Measurements from ENCODE around the gene SUMF2. TPM values are rescaled to one million over a fixed set of nuclear protein-coding genes. Genes with fewer than 3 reads are reported as not detected.
A peak's percentile ranks its signal among the peaks of the same experiment; 100 is the strongest.
"Not testable (repeated sequence)": the region's sequence is repeated elsewhere in the genome, so short reads cannot be mapped to it uniquely, and the experiment has no call there.

SUMF2 gene
- total RNA-seq, 1 donor from 2014 or later: 59.3 TPM

DNA sequence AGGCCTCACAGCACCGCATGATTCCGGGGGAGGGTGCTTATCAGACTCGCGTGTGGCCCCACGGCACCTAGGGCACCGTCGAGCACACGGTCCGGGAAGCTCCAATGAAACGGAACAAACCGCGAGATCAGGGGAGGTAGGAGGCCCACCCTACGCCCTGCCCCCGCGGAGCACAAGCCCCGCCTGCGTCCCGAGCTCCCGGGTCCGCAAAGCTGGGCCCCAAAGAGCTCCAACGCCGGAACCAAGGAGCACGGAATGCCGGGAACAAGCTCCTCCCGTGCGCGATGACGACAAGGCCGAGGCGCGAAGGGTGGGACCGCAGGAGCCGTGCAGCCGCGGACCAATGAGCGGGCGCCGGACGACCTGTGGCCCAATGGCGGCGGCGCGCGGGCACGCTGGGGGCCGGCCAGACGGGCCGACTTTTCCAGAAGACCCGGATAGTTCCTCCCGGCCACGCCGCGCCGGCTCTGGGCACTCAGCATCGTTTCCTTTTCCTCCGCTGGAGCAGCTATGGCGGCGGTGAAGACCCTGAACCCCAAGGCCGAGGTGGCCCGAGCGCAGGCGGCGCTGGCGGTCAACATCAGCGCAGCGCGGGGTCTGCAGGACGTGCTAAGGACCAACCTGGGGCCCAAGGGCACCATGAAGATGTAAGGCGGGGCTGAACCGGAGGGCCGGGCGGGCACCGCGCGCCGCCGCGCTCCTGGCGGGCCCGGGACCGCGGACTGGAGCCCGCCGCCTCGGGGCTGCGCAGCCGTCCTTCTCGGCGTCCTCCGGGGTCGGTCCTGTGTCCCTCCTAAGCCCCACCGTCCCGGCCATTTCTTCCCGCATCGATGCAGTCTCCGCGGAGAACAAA lies 12.5 kb upstream of the SUMF2 start, which contains the start of the genes CCT6A and PSPH:
CCT6A (plus strand) TSS at position 427 of the 853 bp plus-strand sequence; CDS start at position 511, 84 bp downstream.
PSPH (minus strand) TSS at position 106 of the 853 bp plus-strand sequence. CDS start 30,232 bp downstream, outside the sequence.
- H3K4me3 Mint-ChIP-seq (ENCODE audit: unreplicated experiment): peak within 1 kb of the TSS; percentile 98
- peaks cover 9% of the 10 kb centered on the region for H3K4me1 Mint-ChIP-seq (ENCODE audit: low read depth, unreplicated experiment)
- peaks cover 2% of the 10 kb centered on the region for H3K27me3 Mint-ChIP-seq (ENCODE audit: unreplicated experiment)
- TF ChIP-seq, protein P1, sequence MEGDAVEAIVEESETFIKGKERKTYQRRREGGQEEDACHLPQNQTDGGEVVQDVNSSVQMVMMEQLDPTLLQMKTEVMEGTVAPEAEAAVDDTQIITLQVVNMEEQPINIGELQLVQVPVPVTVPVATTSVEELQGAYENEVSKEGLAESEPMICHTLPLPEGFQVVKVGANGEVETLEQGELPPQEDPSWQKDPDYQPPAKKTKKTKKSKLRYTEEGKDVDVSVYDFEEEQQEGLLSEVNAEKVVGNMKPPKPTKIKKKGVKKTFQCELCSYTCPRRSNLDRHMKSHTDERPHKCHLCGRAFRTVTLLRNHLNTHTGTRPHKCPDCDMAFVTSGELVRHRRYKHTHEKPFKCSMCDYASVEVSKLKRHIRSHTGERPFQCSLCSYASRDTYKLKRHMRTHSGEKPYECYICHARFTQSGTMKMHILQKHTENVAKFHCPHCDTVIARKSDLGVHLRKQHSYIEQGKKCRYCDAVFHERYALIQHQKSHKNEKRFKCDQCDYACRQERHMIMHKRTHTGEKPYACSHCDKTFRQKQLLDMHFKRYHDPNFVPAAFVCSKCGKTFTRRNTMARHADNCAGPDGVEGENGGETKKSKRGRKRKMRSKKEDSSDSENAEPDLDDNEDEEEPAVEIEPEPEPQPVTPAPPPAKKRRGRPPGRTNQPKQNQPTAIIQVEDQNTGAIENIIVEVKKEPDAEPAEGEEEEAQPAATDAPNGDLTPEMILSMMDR (IDR thresholded peaks at IDR 0.05; ENCODE audit: partially characterized antibody, unreplicated experiment): no peak
- no peaks in the 10 kb centered on the region for H3K36me3 Mint-ChIP-seq (ENCODE audit: unreplicated experiment)
- DNase-seq: peak; percentile 98
- peak within 1 kb of the TSS; percentile 97 for H3K27ac Mint-ChIP-seq (ENCODE audit: unreplicated experiment)
- peaks cover 3% of the 10 kb centered on the region for H3K9me3 Mint-ChIP-seq (ENCODE audit: unreplicated experiment)

DNA sequence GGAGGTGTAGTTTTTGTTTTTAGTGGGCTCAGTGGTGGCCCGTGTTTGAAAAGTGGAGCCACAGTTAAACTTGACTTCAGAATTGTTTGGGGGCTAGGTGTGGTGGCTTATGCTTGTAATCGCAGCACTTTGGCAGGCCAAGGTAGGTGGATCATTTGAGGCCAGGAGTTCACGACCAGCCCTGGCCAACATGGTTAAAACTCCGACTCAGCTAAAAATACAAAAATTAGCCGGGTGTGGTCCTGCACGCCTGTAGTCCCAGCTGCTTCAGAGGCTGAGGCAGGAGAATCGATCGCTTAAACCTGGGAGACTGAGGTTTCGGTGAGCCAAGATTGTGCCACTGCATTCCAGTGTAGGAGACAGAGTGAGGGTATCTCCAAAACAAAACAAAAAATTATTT lies 10.7 kb upstream of the SUMF2 start:
- H3K27me3 Mint-ChIP-seq (ENCODE audit: unreplicated experiment): peaks cover 2% of the 10 kb centered on the region
- TF ChIP-seq, protein P1 (IDR thresholded peaks at IDR 0.05; ENCODE audit: partially characterized antibody, unreplicated experiment): no peak
- no peaks in the 10 kb centered on the region for H3K36me3 Mint-ChIP-seq (ENCODE audit: unreplicated experiment)

DNA sequence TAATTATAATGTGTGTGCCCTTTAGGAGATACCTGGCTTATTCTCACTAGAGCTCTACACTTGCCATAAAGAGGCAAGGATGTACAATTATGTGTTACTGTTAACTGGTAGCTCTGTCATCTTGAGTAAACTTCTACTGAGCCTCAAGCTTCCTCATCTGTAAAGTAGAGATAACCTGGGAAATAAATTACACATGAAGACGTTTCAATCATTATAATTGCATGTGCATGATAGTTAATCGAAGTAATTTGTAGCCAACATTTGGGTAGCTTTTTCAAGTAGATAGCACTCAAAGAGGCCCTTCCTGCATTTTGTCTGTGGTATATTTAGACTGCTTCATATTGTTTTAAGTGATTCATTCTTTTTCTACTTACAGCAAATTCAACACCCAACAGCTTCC lies 10.1 kb upstream of the SUMF2 start:
- TF ChIP-seq, protein P1 (IDR thresholded peaks at IDR 0.05; ENCODE audit: partially characterized antibody, unreplicated experiment): no peak
- Mint-ChIP-seq H3K4me3 (ENCODE audit: unreplicated experiment) (peak overlapping the region; percentile 20), H3K27ac (ENCODE audit: unreplicated experiment) (no peak overlapping the region), H3K36me3 (ENCODE audit: unreplicated experiment) (no peaks in the 10 kb centered on the region), H3K4me1 (ENCODE audit: low read depth, unreplicated experiment) (peaks cover 9% of the 10 kb centered on the region), H3K27me3 (ENCODE audit: unreplicated experiment) (peaks cover 2% of the 10 kb centered on the region), H3K9me3 (ENCODE audit: unreplicated experiment) (peaks cover 3% of the 10 kb centered on the region)
- DNase-seq: no peak

More for the DNA sequence above, 10.7 kb upstream of the SUMF2 start:
- no peak for DNase-seq
- Mint-ChIP-seq H3K4me1 (ENCODE audit: low read depth, unreplicated experiment) (peaks cover 9% of the 10 kb centered on the region), H3K9me3 (ENCODE audit: unreplicated experiment) (peaks cover 3% of the 10 kb centered on the region), H3K4me3 (ENCODE audit: unreplicated experiment) (peak overlapping the region; percentile 96), H3K27ac (ENCODE audit: unreplicated experiment) (peak overlapping the region; percentile 52)

DNA sequence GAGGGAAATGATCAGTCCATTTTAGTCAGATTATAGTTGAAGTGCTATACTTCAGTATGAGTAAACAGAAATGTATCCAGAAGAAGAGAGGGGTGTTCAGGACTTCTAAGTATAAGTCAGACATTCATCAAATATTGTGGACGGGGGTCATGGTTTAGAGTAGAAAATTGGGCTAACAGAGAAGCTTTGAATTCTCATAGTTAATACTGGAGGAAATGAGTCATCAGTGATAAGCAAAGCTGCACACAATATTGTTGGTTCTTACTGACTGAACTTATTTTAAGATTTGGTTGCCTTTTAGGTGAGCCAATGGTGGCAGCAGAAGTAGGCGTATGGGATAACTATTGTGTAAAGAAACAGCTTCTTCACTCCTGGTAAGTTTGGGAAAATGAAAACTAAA lies 1.7 kb upstream of the SUMF2 start:
- DNase-seq: no peak
- H3K4me1 Mint-ChIP-seq (ENCODE audit: low read depth, unreplicated experiment): peaks cover 4% of the 10 kb centered on the region
- H3K4me3 Mint-ChIP-seq (ENCODE audit: unreplicated experiment): no peak overlapping the region
- H3K36me3 Mint-ChIP-seq (ENCODE audit: unreplicated experiment): no peaks in the 10 kb centered on the region
- H3K27me3 Mint-ChIP-seq (ENCODE audit: unreplicated experiment): peaks cover 2% of the 10 kb centered on the region
- peaks cover 7% of the 10 kb centered on the region for H3K9me3 Mint-ChIP-seq (ENCODE audit: unreplicated experiment)
- peak overlapping the region; percentile 44 for H3K27ac Mint-ChIP-seq (ENCODE audit: unreplicated experiment)
- TF ChIP-seq, protein P1 (IDR thresholded peaks at IDR 0.05; ENCODE audit: partially characterized antibody, unreplicated experiment): no peak

DNA sequence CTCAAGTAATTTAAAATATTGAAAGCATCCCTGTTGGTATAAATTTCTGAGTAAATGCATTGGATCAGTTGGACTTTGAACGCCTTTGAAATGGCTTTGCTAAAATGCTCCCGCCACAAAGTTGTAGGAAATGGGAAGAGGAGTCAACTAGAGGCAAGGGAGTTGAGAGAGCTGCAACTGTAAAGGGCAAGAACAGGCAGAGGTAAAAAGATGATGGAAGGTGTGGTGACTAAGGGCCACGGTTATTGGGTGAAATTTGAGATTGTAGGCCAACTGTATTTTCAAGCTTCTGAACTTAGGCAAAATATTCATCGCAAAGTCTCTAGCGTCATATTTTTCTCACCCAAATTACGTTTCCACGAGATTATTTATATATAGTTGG lies 595 bp upstream of the SUMF2 start:
- H3K4me1 Mint-ChIP-seq (ENCODE audit: low read depth, unreplicated experiment): peaks cover 4% of the 10 kb centered on the region

DNA sequence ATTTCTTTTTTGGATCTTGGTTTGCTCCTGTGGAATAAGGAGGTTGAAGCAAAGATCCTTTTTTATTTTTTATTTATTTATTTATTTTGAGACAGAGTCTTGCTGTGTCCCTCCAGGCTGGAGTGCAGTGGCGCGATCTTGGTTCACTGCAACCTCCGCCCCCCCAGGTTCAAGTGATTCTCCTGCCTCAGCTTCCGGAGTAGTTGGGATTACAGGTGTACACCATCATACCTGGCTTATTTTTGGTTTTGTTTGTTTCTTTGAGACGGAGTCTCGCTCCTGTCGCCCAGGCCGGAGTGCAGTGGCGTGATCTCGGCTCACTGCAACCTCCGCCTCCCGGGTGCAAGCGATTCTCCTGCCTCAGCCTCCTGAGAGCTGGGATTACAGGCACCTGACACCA lies 2.3 kb downstream of the SUMF2 start:
- H3K27me3 Mint-ChIP-seq (ENCODE audit: unreplicated experiment); H3K4me1 Mint-ChIP-seq (ENCODE audit: low read depth, unreplicated experiment); H3K9me3 Mint-ChIP-seq (ENCODE audit: unreplicated experiment); H3K27ac Mint-ChIP-seq (ENCODE audit: unreplicated experiment); DNase-seq; H3K36me3 Mint-ChIP-seq (ENCODE audit: unreplicated experiment); H3K4me3 Mint-ChIP-seq (ENCODE audit: unreplicated experiment): not testable (repeated sequence)

More for the DNA sequence above, 595 bp upstream of the SUMF2 start:
- peaks cover 2% of the 10 kb centered on the region for H3K27me3 Mint-ChIP-seq (ENCODE audit: unreplicated experiment)
- TF ChIP-seq, protein P1 (IDR thresholded peaks at IDR 0.05; ENCODE audit: partially characterized antibody, unreplicated experiment): no peak
- no peak for DNase-seq
- peaks cover 7% of the 10 kb centered on the region for H3K9me3 Mint-ChIP-seq (ENCODE audit: unreplicated experiment)
- H3K27ac Mint-ChIP-seq (ENCODE audit: unreplicated experiment): peak overlapping the region; percentile 79
- H3K4me3 Mint-ChIP-seq (ENCODE audit: unreplicated experiment): peak overlapping the region; percentile 87
- no peaks in the 10 kb centered on the region for H3K36me3 Mint-ChIP-seq (ENCODE audit: unreplicated experiment)

Measured in glutamatergic neuron (in vitro differentiated cells).